B cell (primary cell): Measurements from ENCODE around the gene KIF7. TPM values are rescaled to one million over a fixed set of nuclear protein-coding genes. Genes with fewer than 3 reads are reported as not detected.

ENCODE experiments used
- ATAC-seq: fragments of 200-7000 bp; cut with Tn5 transposase; one replicate; pipeline ENCODE4 v1.10.0; 2021; ENCODE audit warnings: low read depth, mild to moderate bottlenecking, moderate number of reproducible peaks, moderate library complexity
- CTCF ChIA-PET: fragments of 350-600 bp; sonication (Branson Sonifier 250); formaldehyde crosslinking; loops from one replicate; lab custom pipeline; 2021; ENCODE audit warnings: antibody characterized with exemption, inconsistent platforms; lab: Charles Lee
- POLR2A ChIA-PET: fragments of 350-600 bp; sonication (Branson Sonifier 250); formaldehyde crosslinking; loops from one replicate; lab custom pipeline; 2021; ENCODE audit warnings: antibody characterized with exemption; lab: Charles Lee
- DNase-seq: peaks from one replicate; pipeline ENCODE4 v3.0.0; 2013
- H2AFZ ChIP-seq: 2 replicates; pipeline ENCODE4 v1.6.1; 2012; ENCODE audit warnings: mild to moderate bottlenecking, low read depth, low read length; ENCODE audit not compliant: insufficient read depth, poor library complexity, severe bottlenecking
- H3K27ac ChIP-seq, 2 donors: 1 replicate in 1 of 2; 2 replicates in 1 of 2; pipeline ENCODE4 v1.5.1; 2012 to 2013; ENCODE audit warnings: low read length in 2 of 2, mild to moderate bottlenecking in 2 of 2, moderate library complexity in 1 of 2
- H3K27me3 ChIP-seq, 4 experiments: fragments of 200-600 bp in 1 of 4; sonication (generic) in 1 of 4; replicated peaks in 1 of 4; 1 replicate in 2 of 4; 2 replicates in 2 of 4; pipeline versions ENCODE4 v1.6.1 to v1.7.0; 2013 to 2016; ENCODE audit warnings: low read length in 3 of 4, mild to moderate bottlenecking in 2 of 4, mixed read lengths in 1 of 4, moderate library complexity in 1 of 4; ENCODE audit not compliant: insufficient read depth in 4 of 4, control insufficient read depth in 3 of 4; ENCODE audit errors: control extremely low read depth in 1 of 4
- H3K36me3 ChIP-seq, 2 experiments: replicated peaks in 1 of 2; 1 replicate in 1 of 2; 2 replicates in 1 of 2; pipeline versions ENCODE4 v1.6.1 to v1.7.1; 2013; ENCODE audit warnings: low read length in 1 of 2; ENCODE audit not compliant: insufficient read depth in 2 of 2, control insufficient read depth in 1 of 2; ENCODE audit errors: control extremely low read depth in 1 of 2, extremely low read depth in 1 of 2
- H3K4me1 ChIP-seq, 2 donors: fragments of 200-600 bp in 1 of 2; sonication (generic) in 1 of 2; 1 replicate in 1 of 2; 2 replicates in 1 of 2; pipeline versions ENCODE4 v1.5.1 to v1.6.1; 2013 to 2017; ENCODE audit warnings: low read length in 2 of 2; ENCODE audit not compliant: control insufficient read depth in 2 of 2, insufficient read depth in 2 of 2
- H3K4me2 ChIP-seq: replicated peaks from 2 replicates; pipeline ENCODE3; 2012; ENCODE audit warnings: mild to moderate bottlenecking, low read depth, low read length; ENCODE audit not compliant: poor library complexity, severe bottlenecking
- H3K4me3 ChIP-seq, 5 experiments: fragments of 200-600 bp in 1 of 5; sonication (generic) in 1 of 5; 1 replicate in 3 of 5; 2 replicates in 2 of 5; pipeline versions ENCODE4 v1.5.1 to v1.7.0; 2011 to 2016; ENCODE audit warnings: low read length in 4 of 5, mild to moderate bottlenecking in 4 of 5, low read depth in 2 of 5, control low read depth in 1 of 5, moderate library complexity in 1 of 5; ENCODE audit not compliant: insufficient read depth in 1 of 5; ENCODE audit errors: control extremely low read depth in 1 of 5, extremely low read depth in 1 of 5
- H3K79me2 ChIP-seq: fragments of 200-600 bp; sonication (generic); one replicate; pipeline ENCODE4 v1.6.0; 2016; ENCODE audit warnings: low read length; ENCODE audit not compliant: control insufficient read depth, insufficient read depth
- H3K9ac ChIP-seq: fragments of 200-600 bp; sonication (generic); 2 replicates; pipeline ENCODE4 v1.6.1; 2017; ENCODE audit warnings: mild to moderate bottlenecking, low read length, moderate library complexity
- H3K9me3 ChIP-seq, 3 donors: one replicate each; pipeline versions ENCODE4 v1.6.1 to v1.7.1; 2013; ENCODE audit warnings: low read length in 2 of 3; ENCODE audit not compliant: control insufficient read depth in 2 of 3, insufficient read depth in 1 of 3; ENCODE audit errors: control extremely low read depth in 1 of 3
- H4K20me1 ChIP-seq: 2 replicates; pipeline ENCODE4 v1.6.0; 2012; ENCODE audit warnings: mild to moderate bottlenecking, low read length; ENCODE audit not compliant: insufficient read depth, control insufficient read depth, poor library complexity, severe bottlenecking
- H3K27ac Mint-ChIP-seq: one replicate; pipeline ENCODE4 v1.8.0; 2021; ENCODE audit warnings: mixed read lengths
- H3K27me3 Mint-ChIP-seq: one replicate; pipeline ENCODE4 v1.8.0; 2021; ENCODE audit warnings: mixed read lengths
- H3K4me1 Mint-ChIP-seq: one replicate; pipeline ENCODE4 v1.8.0; 2021; ENCODE audit warnings: mixed read lengths
- H3K4me3 Mint-ChIP-seq: one replicate; pipeline ENCODE4 v1.8.0; 2021; ENCODE audit warnings: mixed read lengths
- H3K9me3 Mint-ChIP-seq: one replicate; pipeline ENCODE4 v1.8.0; 2022; ENCODE audit warnings: mixed read lengths; ENCODE audit not compliant: insufficient read depth
- EZH2 ChIP-seq: IDR thresholded peaks from 2 replicates; pipeline ENCODE4 v1.6.1; 2012; ENCODE audit warnings: borderline replicate concordance, low read depth, mild to moderate bottlenecking, moderate library complexity, low read length; ENCODE audit not compliant: insufficient read depth, poor library complexity, severe bottlenecking
- whole genome bisulfite sequencing: methylation state at CpG from one replicate; pipeline ENCODE4 v1.1.5; 2013; ENCODE audit warnings: missing lambda C conversion rate; ENCODE audit not compliant: insufficient coverage; 5-methylcytosine and 5-hydroxymethylcytosine counted together
- intact Hi-C: fragments of 100-400 bp; cut with micrococcal nuclease; formaldehyde crosslinking; loops from one replicate; pipeline ENCODE4 v1.10.0; 2022
- polyA plus RNA-seq: library from polyadenylated mRNA; depleted of rRNA; stranded (reverse); fragments of >200 nt; gene quantifications from 2 replicates; pipeline ENCODE4 v1.2.3, GENCODE V29; 2012
- total RNA-seq, 2 donors: library from RNA; stranded (reverse); fragments of 120-200 nt in 1 of 2; gene quantifications; 1 replicate in 1 of 2; 2 replicates in 1 of 2; pipeline versions ENCODE4 v1.2.3 to v1.2.4, GENCODE V29; 2013 to 2022
- TF ChIP-seq, protein P1 (sequence below): fragments of 200-600 bp; IDR thresholded peaks from one replicate; pipeline ENCODE4 v1.8.0; 2022; ENCODE audit warnings: antibody characterized with exemption, mild to moderate bottlenecking

KIF7 gene
- total and polyA plus RNA-seq, 2 donors (not counting 1 experiment from before 2014, with no cell fraction given), result not detected

- ChIA-PET CTCF (interaction anchor here (1.0 kb wide), 1 partner anchor 35 kb away, joined by 3 read pairs; no protein-coding TSS in a partner anchor), POLR2A (no interaction called here)
- Mint-ChIP-seq H3K4me1 (no peaks in the 10 kb centered on the region), H3K9me3 (no peaks in the 10 kb centered on the region), H3K27me3 (peaks cover 8% of the 10 kb centered on the region), H3K27ac (no peak overlapping the region), H3K4me3 (no peak overlapping the region)
- no peak overlapping the region for H3K4me2 ChIP-seq
- no peak overlapping the region for H3K4me3 ChIP-seq
- no peaks in the 10 kb centered on the region for H3K4me1 ChIP-seq
- no peak for DNase-seq
- WGBS, result no CpG with 5 or more reads among the region's 6 CpGs
- H2AFZ ChIP-seq, result no peak overlapping the region
- H3K79me2 ChIP-seq, result no peaks in the 10 kb centered on the region
- H3K9me3 ChIP-seq, result peaks cover 0 to 4% (median 0%) of the 10 kb centered on the region in 3 donors
- intact Hi-C loops, result no loop called here
- ATAC-seq, result no peak
- H4K20me1 ChIP-seq, result no peaks in the 10 kb centered on the region
- H3K27ac ChIP-seq, result no peak overlapping the region
- no peak overlapping the region for H3K9ac ChIP-seq
- no peaks in the 10 kb centered on the region for H3K36me3 ChIP-seq
- TF ChIP-seq EZH2, result no peak
- TF ChIP-seq, protein P1, sequence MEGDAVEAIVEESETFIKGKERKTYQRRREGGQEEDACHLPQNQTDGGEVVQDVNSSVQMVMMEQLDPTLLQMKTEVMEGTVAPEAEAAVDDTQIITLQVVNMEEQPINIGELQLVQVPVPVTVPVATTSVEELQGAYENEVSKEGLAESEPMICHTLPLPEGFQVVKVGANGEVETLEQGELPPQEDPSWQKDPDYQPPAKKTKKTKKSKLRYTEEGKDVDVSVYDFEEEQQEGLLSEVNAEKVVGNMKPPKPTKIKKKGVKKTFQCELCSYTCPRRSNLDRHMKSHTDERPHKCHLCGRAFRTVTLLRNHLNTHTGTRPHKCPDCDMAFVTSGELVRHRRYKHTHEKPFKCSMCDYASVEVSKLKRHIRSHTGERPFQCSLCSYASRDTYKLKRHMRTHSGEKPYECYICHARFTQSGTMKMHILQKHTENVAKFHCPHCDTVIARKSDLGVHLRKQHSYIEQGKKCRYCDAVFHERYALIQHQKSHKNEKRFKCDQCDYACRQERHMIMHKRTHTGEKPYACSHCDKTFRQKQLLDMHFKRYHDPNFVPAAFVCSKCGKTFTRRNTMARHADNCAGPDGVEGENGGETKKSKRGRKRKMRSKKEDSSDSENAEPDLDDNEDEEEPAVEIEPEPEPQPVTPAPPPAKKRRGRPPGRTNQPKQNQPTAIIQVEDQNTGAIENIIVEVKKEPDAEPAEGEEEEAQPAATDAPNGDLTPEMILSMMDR, result no peak
- H3K27me3 ChIP-seq, result no peaks in the 10 kb centered on the region
Observed at GRCh38 chr15:89675606-89676005, 20.3 kb upstream of the KIF7 start.

DNA sequence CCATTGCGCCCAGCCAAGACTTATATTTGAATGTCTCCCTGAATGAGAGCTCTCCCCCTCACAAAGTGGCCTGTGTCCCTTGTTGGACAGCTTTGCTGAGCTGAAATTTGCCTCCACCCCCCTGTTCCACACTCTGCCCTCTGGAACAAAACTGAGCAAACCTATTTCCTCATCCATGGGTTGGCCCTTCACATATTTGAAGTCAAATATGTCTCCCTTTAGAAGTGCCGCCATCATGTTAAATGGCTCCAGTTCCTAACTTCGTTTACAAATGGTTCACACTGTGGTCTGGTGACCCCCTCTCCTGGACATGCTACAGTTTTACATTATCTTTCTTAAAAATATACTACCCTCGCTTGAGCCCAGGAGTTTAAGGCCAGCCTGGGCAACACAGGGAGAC, 19.3 kb upstream of the KIF7 start:
- no peaks in the 10 kb centered on the region for H3K4me1 ChIP-seq
- intact Hi-C loops, result no loop called here
- WGBS, result 80% methylated on average over 3 of the region's 4 CpGs
- no peak overlapping the region for H3K4me2 ChIP-seq
- H3K9me3 ChIP-seq, result peaks cover 0 to 4% (median 0%) of the 10 kb centered on the region in 3 donors
- no peaks in the 10 kb centered on the region for H3K79me2 ChIP-seq
- H3K27ac ChIP-seq, result no peak overlapping the region
- Mint-ChIP-seq H3K27ac (no peak overlapping the region), H3K4me1 (no peaks in the 10 kb centered on the region), H3K4me3 (no peak overlapping the region), H3K9me3 (no peaks in the 10 kb centered on the region), H3K27me3 (peaks cover 8% of the 10 kb centered on the region)
- H3K27me3 ChIP-seq, result no peaks in the 10 kb centered on the region
- H2AFZ ChIP-seq, result no peak overlapping the region
- ATAC-seq (no peak), DNase-seq (no peak)
- H3K36me3 ChIP-seq, result no peaks in the 10 kb centered on the region
- H3K9ac ChIP-seq, result no peak overlapping the region
- H4K20me1 ChIP-seq, result no peaks in the 10 kb centered on the region
- CTCF ChIA-PET, result interaction anchor here (1.0 kb wide), 1 partner anchor 33 kb away, joined by 3 read pairs; no protein-coding TSS in a partner anchor
- H3K4me3 ChIP-seq, result no peak overlapping the region
- POLR2A ChIA-PET, result no interaction called here
- TF ChIP-seq EZH2, result no peak
- TF ChIP-seq, protein P1, result no peak
